GM18951 (cell line): ENCODE measurements around the gene SPATA17.

ENCODE experiments used
- POLR2A ChIP-seq: IDR thresholded peaks from 4 replicates; pipeline ENCODE4 v1.6.1; 2011; ENCODE audit warnings: mild to moderate bottlenecking; ENCODE audit not compliant: insufficient read length, insufficient read depth; ENCODE audit errors: extremely low read depth
- in situ Hi-C: fragments of 300-500 bp; cut with MboI; formaldehyde crosslinking; loops from one replicate; pipeline ENCODE4 v1.12.0; 2022; ENCODE audit warnings: low sequenced_read_pairs, mixed read lengths, inconsistent platforms; ENCODE audit not compliant: unreplicated experiment

Gene SPATA17

GRCh38 chr1:217839161-217839560 lies 208.0 kb downstream of the SPATA17 start:
- in situ Hi-C loops = no loop called here
- no peak for TF ChIP-seq POLR2A

GRCh38 chr1:217846733-217847132 lies 215.6 kb downstream of the SPATA17 start:
- in situ Hi-C loops = no loop called here
- TF ChIP-seq POLR2A = no peak

- in situ Hi-C loops = no loop called here
- no peak for TF ChIP-seq POLR2A
Observed at GRCh38 chr1:217847643-217848042, 216.5 kb downstream of the SPATA17 start.

GRCh38 chr1:217856342-217857034 lies 225.3 kb downstream of the SPATA17 start:
- TF ChIP-seq POLR2A = no peak
- in situ Hi-C loops = no loop called here

GRCh38 chr1:217857061-217857460 lies 225.9 kb downstream of the SPATA17 start:
- in situ Hi-C loops = no loop called here
- TF ChIP-seq POLR2A = no peak

GRCh38 chr1:217861658-217862057 lies 230.5 kb downstream of the SPATA17 start:
- in situ Hi-C loops = no loop called here
- TF ChIP-seq POLR2A = no peak

GRCh38 chr1:217867446-217867995 lies 236.4 kb downstream of the SPATA17 start:
- TF ChIP-seq POLR2A = no peak
- in situ Hi-C loops = no loop called here

- in situ Hi-C loops = no loop called here
- no peak for TF ChIP-seq POLR2A
Observed at GRCh38 chr1:217871955-217872354, 240.8 kb downstream of the SPATA17 start.

- in situ Hi-C loops = no loop called here
- TF ChIP-seq POLR2A = no peak
Observed at GRCh38 chr1:217875229-217875628, 244.1 kb downstream of the SPATA17 start.

GRCh38 chr1:217876401-217876800 lies 245.3 kb downstream of the SPATA17 start:
- in situ Hi-C loops = no loop called here
- TF ChIP-seq POLR2A = no peak

GRCh38 chr1:217876896-217877295 lies 245.8 kb downstream of the SPATA17 start:
- in situ Hi-C loops = no loop called here

GRCh38 chr1:217881131-217881543 lies 250.0 kb downstream of the SPATA17 start:
- no peak for TF ChIP-seq POLR2A
- in situ Hi-C loops = no loop called here

More at GRCh38 chr1:217876896-217877295, 245.8 kb downstream of the SPATA17 start:
- no peak for TF ChIP-seq POLR2A

- in situ Hi-C loops = no loop called here
Observed at GRCh38 chr1:217881607-217882332, 250.6 kb downstream of the SPATA17 start.

GRCh38 chr1:217885181-217885580 lies 254.0 kb downstream of the SPATA17 start:
- in situ Hi-C loops = no loop called here

More at GRCh38 chr1:217881607-217882332, 250.6 kb downstream of the SPATA17 start:
- TF ChIP-seq POLR2A = no peak

More at GRCh38 chr1:217885181-217885580, 254.0 kb downstream of the SPATA17 start:
- TF ChIP-seq POLR2A = no peak
